Ureter (tissue), 1 donor: ENCODE measurements around the gene AQP12A. TPM values are rescaled to one million over a fixed set of nuclear protein-coding genes. Genes with fewer than 3 reads are reported as not detected.
A peak's percentile ranks its signal among the peaks of the same experiment; 100 is the strongest.
"Not testable (repeated sequence)": the region's sequence is repeated elsewhere in the genome, so short reads cannot be mapped to it uniquely, and the experiment has no call there.

Experiments used
- DNase-seq: peaks from one replicate; pipeline ENCODE4 v3.0.0-alpha.2; 2020; ENCODE audit warnings: low spot score
- total RNA-seq: library from RNA; stranded (reverse); gene quantifications from one replicate; pipeline ENCODE4 v1.2.4, GENCODE V29; 2023
- donor health status: DM: yes; HTN: yes; CAD: no.

The AQP12A gene
- total RNA-seq, 1 donor from 2014 or later = not detected

GRCh38 chr2:240687741-240688552, 3.7 kb upstream of the AQP12A start:
- DNase-seq = no peak

GRCh38 chr2:240688553-240688919, 3.1 kb upstream of the AQP12A start:
- DNase-seq = no peak

GRCh38 chr2:240689975-240690374, 1.7 kb upstream of the AQP12A start:
- no peak for DNase-seq

- DNase-seq = not testable (repeated sequence)
These were observed 1.1 kb upstream of the AQP12A start for GRCh38 chr2:240690421-240691074.

GRCh38 chr2:240691075-240691427, 615 bp upstream of the AQP12A start:
- peak; percentile 19 for DNase-seq

- peak; percentile 29 for DNase-seq
These were observed 1.2 kb downstream of the AQP12A start for GRCh38 chr2:240692583-240693561.

GRCh38 chr2:240694304-240694703, 2.6 kb downstream of the AQP12A start:
- DNase-seq = not testable (repeated sequence)

GRCh38 chr2:240695593-240695992, 3.9 kb downstream of the AQP12A start:
- DNase-seq = not testable (repeated sequence)

- not testable (repeated sequence) for DNase-seq
These were observed 4.8 kb downstream of the AQP12A start for GRCh38 chr2:240696469-240696868.

GRCh38 chr2:240698852-240699561, 7.3 kb downstream of the AQP12A start:
- DNase-seq = not testable (repeated sequence)

GRCh38 chr2:240699835-240700234, 8.2 kb downstream of the AQP12A start:
- not testable (repeated sequence) for DNase-seq

GRCh38 chr2:240700616-240701015, 8.9 kb downstream of the AQP12A start:
- not testable (repeated sequence) for DNase-seq

GRCh38 chr2:240701091-240701735, 9.5 kb downstream of the AQP12A start:
- no peak for DNase-seq

- DNase-seq = no peak
These were observed 10.3 kb downstream of the AQP12A start for GRCh38 chr2:240701736-240702639.

- DNase-seq = no peak
These were observed 11.0 kb downstream of the AQP12A start for GRCh38 chr2:240702640-240703011.

GRCh38 chr2:240703417-240704341, 12.0 kb downstream of the AQP12A start:
- no peak for DNase-seq

GRCh38 chr2:240704651-240705050, 13.0 kb downstream of the AQP12A start:
- DNase-seq = no peak

GRCh38 chr2:240705204-240705791, 13.6 kb downstream of the AQP12A start:
- DNase-seq = no peak
